OCI-LY1 (cell line): ENCODE data around the gene ENPP7.

Experiments
- EZH2 ChIP-seq: fragments of 200-600 bp; sonication (generic), shearing (Covaris generic); IDR thresholded peaks from 2 replicates; pipeline ENCODE4 v1.8.0; 2017; ENCODE audit warnings: borderline replicate concordance, mixed run types, mild to moderate bottlenecking, antibody characterized with exemption, low read length, moderate library complexity, mixed read lengths
- TF ChIP-seq, protein P1 (sequence below): fragments of 200-600 bp; sonication (generic), shearing (Covaris generic); IDR thresholded peaks from 2 replicates; pipeline ENCODE4 v1.5.1; 2017; ENCODE audit warnings: mild to moderate bottlenecking, antibody characterized with exemption, low read length, moderate library complexity, mixed read lengths

DNA sequence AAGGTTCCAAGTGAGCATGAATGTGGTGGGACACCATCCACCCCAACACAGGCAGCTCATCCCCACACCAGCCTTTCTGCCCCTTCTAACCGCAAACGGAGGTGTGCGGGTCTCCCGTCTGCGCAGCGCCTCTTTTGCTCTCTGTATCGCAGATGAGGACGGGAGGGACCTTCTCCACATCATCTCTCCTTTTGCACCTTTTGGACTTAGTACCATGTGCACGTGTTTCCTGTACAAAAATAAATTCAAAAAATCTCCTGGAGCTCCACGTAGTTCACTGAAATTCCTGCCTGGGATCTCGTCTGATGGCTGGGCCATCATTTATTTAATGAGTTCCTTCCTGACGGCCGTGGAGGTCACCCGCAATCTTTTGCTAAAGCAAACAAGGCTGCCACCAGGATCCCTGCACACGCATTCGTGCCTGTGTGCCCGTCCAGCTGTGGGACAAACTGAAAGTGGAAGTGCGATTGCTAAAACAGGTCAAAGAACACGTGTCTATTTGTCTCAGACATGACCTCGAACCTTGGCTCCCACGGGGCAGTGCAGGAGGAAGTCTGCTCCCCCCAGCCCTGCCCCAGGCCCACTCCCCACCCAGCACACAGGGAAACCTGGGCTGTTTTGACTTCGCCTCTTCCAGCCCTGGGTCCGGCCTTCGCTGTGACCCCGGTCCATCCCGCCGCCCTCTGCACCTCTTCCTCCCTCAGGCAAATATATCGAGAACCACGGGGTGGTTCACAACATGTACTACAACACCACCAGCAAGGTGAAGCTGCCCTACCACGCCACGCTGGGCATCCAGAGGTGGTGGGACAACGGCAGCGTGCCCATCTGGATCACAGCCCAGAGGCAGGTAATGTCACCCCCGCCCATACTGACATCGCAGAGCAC, 2.3 kb downstream of the ENPP7 start:
- TF ChIP-seq, protein P1, sequence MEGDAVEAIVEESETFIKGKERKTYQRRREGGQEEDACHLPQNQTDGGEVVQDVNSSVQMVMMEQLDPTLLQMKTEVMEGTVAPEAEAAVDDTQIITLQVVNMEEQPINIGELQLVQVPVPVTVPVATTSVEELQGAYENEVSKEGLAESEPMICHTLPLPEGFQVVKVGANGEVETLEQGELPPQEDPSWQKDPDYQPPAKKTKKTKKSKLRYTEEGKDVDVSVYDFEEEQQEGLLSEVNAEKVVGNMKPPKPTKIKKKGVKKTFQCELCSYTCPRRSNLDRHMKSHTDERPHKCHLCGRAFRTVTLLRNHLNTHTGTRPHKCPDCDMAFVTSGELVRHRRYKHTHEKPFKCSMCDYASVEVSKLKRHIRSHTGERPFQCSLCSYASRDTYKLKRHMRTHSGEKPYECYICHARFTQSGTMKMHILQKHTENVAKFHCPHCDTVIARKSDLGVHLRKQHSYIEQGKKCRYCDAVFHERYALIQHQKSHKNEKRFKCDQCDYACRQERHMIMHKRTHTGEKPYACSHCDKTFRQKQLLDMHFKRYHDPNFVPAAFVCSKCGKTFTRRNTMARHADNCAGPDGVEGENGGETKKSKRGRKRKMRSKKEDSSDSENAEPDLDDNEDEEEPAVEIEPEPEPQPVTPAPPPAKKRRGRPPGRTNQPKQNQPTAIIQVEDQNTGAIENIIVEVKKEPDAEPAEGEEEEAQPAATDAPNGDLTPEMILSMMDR = no peak
- TF ChIP-seq EZH2 = no peak
